ENCODE results near the gene MINDY4. TPM values are rescaled to one million over a fixed set of nuclear protein-coding genes. Genes with fewer than 3 reads are reported as not detected.

The MINDY4 gene
- total and polyA plus RNA-seq, 4 donors, result 0.93 to 6.1 (median 1.9) TPM

- Histone ChIP-seq H3K4me1 (ENCODE audit: control insufficient read depth in 4 of 4, insufficient read depth in 4 of 4, low read length in 3 of 4) (no peaks in the 10 kb centered on the region), H3K27me3 (ENCODE audit: control insufficient read depth in 4 of 4, insufficient read depth in 4 of 4, low read length in 3 of 4) (no peaks in the 10 kb centered on the region), H3K4me3 (ENCODE audit: low read depth in 1 of 3, low read length in 3 of 3) (no peak overlapping the region), H3K27ac (ENCODE audit: low read depth in 1 of 2, low read length in 2 of 2) (peak overlapping the region in 1 of 2 donors; percentile 18), H3K36me3 (ENCODE audit: control insufficient read depth in 4 of 4, insufficient read depth in 3 of 4, low read depth in 1 of 4, low read length in 3 of 4) (no peaks in the 10 kb centered on the region), H3K9ac (ENCODE audit: low read depth in 1 of 2, low read length in 2 of 2) (no peak overlapping the region), H3K9me3 (ENCODE audit: control insufficient read depth in 4 of 4, low read length in 3 of 4) (no peaks in the 10 kb centered on the region)
- no peak for TF ChIP-seq RAD21 (IDR thresholded peaks at IDR 0.05)
- TF ChIP-seq EGR1 (IDR thresholded peaks at IDR 0.05; ENCODE audit: low read depth in 2 of 2), result no peak
- TF ChIP-seq JUND (IDR thresholded peaks at IDR 0.05), result no peak
- TF ChIP-seq HNF4G (IDR thresholded peaks at IDR 0.05), result no peak
- TF ChIP-seq, protein P1, sequence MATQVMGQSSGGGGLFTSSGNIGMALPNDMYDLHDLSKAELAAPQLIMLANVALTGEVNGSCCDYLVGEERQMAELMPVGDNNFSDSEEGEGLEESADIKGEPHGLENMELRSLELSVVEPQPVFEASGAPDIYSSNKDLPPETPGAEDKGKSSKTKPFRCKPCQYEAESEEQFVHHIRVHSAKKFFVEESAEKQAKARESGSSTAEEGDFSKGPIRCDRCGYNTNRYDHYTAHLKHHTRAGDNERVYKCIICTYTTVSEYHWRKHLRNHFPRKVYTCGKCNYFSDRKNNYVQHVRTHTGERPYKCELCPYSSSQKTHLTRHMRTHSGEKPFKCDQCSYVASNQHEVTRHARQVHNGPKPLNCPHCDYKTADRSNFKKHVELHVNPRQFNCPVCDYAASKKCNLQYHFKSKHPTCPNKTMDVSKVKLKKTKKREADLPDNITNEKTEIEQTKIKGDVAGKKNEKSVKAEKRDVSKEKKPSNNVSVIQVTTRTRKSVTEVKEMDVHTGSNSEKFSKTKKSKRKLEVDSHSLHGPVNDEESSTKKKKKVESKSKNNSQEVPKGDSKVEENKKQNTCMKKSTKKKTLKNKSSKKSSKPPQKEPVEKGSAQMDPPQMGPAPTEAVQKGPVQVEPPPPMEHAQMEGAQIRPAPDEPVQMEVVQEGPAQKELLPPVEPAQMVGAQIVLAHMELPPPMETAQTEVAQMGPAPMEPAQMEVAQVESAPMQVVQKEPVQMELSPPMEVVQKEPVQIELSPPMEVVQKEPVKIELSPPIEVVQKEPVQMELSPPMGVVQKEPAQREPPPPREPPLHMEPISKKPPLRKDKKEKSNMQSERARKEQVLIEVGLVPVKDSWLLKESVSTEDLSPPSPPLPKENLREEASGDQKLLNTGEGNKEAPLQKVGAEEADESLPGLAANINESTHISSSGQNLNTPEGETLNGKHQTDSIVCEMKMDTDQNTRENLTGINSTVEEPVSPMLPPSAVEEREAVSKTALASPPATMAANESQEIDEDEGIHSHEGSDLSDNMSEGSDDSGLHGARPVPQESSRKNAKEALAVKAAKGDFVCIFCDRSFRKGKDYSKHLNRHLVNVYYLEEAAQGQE (IDR thresholded peaks at IDR 0.05), result no peak
- no peak for TF ChIP-seq TAF1 (conservative IDR thresholded peaks at IDR 0.05)
- no peak for TF ChIP-seq FOXA1 (IDR thresholded peaks at IDR 0.05)
- no peak for TF ChIP-seq HNF4A (conservative IDR thresholded peaks at IDR 0.05)
- no peak for TF ChIP-seq CTCF (IDR thresholded peaks at IDR 0.05; ENCODE audit: low read depth, low read length, missing input control)
- TF ChIP-seq YY1 (IDR thresholded peaks at IDR 0.05), result no peak
- TF ChIP-seq ATF3 (IDR thresholded peaks at IDR 0.05), result no peak
- TF ChIP-seq SP1 (IDR thresholded peaks at IDR 0.05), result no peak
- no peak for TF ChIP-seq FOXA2 (IDR thresholded peaks at IDR 0.05)
- no peak for TF ChIP-seq NR2F2 (IDR thresholded peaks at IDR 0.05)
- no peak for TF ChIP-seq RXRA (IDR thresholded peaks at IDR 0.05)
- no peak for TF ChIP-seq GABPA (IDR thresholded peaks at IDR 0.05 in 1 of 2, conservative IDR thresholded peaks at IDR 0.05 in 1 of 2)
- TF ChIP-seq, protein P2, sequence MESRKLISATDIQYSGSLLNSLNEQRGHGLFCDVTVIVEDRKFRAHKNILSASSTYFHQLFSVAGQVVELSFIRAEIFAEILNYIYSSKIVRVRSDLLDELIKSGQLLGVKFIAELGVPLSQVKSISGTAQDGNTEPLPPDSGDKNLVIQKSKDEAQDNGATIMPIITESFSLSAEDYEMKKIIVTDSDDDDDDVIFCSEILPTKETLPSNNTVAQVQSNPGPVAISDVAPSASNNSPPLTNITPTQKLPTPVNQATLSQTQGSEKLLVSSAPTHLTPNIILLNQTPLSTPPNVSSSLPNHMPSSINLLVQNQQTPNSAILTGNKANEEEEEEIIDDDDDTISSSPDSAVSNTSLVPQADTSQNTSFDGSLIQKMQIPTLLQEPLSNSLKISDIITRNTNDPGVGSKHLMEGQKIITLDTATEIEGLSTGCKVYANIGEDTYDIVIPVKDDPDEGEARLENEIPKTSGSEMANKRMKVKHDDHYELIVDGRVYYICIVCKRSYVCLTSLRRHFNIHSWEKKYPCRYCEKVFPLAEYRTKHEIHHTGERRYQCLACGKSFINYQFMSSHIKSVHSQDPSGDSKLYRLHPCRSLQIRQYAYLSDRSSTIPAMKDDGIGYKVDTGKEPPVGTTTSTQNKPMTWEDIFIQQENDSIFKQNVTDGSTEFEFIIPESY (IDR thresholded peaks at IDR 0.05), result no peak
- 84% methylated on average over 12 of the region's 12 CpGs for whole genome bisulfite sequencing
- peak; percentile 21 for DNase-seq (ENCODE audit: low spot score)
These were observed 44.9 kb downstream of the MINDY4 start for GRCh38 chr7:30815951-30816644.
